A549 (cell line): ENCODE measurements around the gene TMPRSS12.

Source experiments
- EP300 ChIP-seq, 2 experiments: fragments of >200 bp; sonication (Bioruptor Twin); formaldehyde crosslinking; IDR thresholded peaks; 2 replicates in 1 of 2; 3 replicates in 1 of 2; pipeline ENCODE4 v1.6.1; 2016 to 2017
- MAFK ChIP-seq: fragments of 450-650 bp; IDR thresholded peaks from 2 replicates; pipeline ENCODE4 v1.6.1; 2014; ENCODE audit not compliant: partially characterized antibody
- RAD21 ChIP-seq, 2 experiments: fragments of >200 bp in 1 of 2; sonication (Bioruptor Twin) in 1 of 2; formaldehyde crosslinking in 1 of 2; IDR thresholded peaks in 1 of 2; conservative IDR thresholded peaks in 1 of 2; 2 replicates in 1 of 2; 3 replicates in 1 of 2; pipeline ENCODE4 v1.6.1; 2012 to 2018; ENCODE audit warnings: inconsistent platforms in 1 of 2
- RFX5 ChIP-seq: fragments of 450-650 bp; IDR thresholded peaks from 2 replicates; pipeline ENCODE4 v1.7.1; 2014; ENCODE audit warnings: antibody characterized with exemption, mild to moderate bottlenecking, moderate library complexity
- TF ChIP-seq, protein P1 (sequence below): fragments of >200 bp; sonication (Bioruptor Twin); formaldehyde crosslinking; IDR thresholded peaks from 3 replicates; pipeline ENCODE4 v1.5.1; 2016

DNA sequence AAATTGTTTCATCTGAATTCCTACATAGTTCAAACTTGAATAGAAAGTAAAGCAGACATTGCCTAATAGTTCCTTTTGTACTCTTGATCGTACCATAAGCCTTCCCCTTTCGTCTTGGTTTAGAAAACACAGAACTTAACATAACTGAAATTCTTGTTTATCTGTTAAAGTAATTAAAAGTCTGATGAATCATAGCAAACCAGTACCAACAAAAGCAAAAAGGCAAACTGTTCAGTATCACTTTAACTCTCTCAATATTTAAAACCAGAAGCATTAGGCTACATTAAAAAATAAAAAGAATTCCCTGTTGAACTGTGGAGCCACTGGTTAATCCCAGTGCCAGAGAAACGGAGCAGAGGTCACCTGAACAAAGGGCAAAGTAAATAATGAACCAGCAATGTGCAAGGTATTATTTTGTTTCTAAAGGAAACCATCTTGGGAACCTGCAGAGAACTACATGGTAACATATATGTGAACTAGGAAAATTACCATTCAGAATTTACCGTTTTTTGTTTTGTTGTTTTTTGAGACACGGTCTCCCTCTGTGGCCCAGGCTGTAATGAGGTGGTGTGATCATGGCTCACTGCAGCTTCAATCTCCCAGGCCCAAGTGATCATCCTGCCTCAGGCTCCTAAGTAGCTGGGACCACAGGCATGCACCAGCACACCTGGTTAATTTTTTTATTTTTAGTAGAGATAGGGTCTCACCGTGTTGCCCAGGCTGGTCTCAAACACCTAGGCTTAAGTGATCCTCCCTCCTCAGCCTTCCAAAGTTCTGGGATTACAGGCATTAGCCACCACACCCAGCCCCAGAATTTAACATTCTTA, 92.5 kb downstream of the TMPRSS12 start:
- TF ChIP-seq RAD21 (conservative IDR thresholded peaks at IDR 0.05 in 1 of 2, IDR thresholded peaks at IDR 0.05 in 1 of 2) (no peak), RFX5 (no peak), EP300 (IDR thresholded peaks at IDR 0.05) (no peak), MAFK (no peak)
- TF ChIP-seq, protein P1, sequence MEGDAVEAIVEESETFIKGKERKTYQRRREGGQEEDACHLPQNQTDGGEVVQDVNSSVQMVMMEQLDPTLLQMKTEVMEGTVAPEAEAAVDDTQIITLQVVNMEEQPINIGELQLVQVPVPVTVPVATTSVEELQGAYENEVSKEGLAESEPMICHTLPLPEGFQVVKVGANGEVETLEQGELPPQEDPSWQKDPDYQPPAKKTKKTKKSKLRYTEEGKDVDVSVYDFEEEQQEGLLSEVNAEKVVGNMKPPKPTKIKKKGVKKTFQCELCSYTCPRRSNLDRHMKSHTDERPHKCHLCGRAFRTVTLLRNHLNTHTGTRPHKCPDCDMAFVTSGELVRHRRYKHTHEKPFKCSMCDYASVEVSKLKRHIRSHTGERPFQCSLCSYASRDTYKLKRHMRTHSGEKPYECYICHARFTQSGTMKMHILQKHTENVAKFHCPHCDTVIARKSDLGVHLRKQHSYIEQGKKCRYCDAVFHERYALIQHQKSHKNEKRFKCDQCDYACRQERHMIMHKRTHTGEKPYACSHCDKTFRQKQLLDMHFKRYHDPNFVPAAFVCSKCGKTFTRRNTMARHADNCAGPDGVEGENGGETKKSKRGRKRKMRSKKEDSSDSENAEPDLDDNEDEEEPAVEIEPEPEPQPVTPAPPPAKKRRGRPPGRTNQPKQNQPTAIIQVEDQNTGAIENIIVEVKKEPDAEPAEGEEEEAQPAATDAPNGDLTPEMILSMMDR: no peak
